Measurements from ENCODE around the gene C3orf20. TPM values are rescaled to one million over a fixed set of nuclear protein-coding genes. Genes with fewer than 3 reads are reported as not detected.

C3orf20 gene
- total RNA-seq: not detected

DNA sequence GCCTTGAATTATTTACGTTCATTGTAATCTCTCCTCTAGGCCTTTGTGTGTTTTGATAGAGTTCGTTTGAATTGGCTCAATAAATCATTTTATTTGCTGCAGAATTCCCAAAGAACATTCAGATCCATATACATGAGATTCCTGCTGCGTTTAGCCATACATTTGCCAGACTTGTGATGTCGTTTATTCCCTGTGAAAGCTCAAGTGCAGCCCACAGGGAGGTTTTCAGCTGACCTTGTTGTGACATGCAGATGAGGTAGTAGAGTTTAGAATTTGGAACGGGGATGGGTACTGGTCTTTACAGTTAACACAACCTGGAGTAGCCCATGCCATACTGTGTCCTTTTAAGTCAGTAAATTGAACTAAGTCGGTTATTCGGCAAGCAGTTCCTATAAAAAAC, at the start of gene C3orf20:
C3orf20 (plus strand) TSS at position 301 of the 400 bp plus-strand sequence. CDS start 7,573 bp downstream, outside the sequence.
- intact Hi-C loops (cut with DNase I): no loop called here
- DNase-seq (ENCODE audit: low spot score in 2 of 2): no peak
- Histone ChIP-seq H3K27me3 (no peaks in the 10 kb centered on the region), H3K36me3 (peaks cover 24 to 26% of the 10 kb centered on the region in 2 donors), H3K4me3 (no peak within 1 kb of the TSS), H3K27ac (no peak within 1 kb of the TSS), H3K4me1 (no peaks in the 10 kb centered on the region), H3K9me3 (no peaks in the 10 kb centered on the region)
- TF ChIP-seq, protein P1, sequence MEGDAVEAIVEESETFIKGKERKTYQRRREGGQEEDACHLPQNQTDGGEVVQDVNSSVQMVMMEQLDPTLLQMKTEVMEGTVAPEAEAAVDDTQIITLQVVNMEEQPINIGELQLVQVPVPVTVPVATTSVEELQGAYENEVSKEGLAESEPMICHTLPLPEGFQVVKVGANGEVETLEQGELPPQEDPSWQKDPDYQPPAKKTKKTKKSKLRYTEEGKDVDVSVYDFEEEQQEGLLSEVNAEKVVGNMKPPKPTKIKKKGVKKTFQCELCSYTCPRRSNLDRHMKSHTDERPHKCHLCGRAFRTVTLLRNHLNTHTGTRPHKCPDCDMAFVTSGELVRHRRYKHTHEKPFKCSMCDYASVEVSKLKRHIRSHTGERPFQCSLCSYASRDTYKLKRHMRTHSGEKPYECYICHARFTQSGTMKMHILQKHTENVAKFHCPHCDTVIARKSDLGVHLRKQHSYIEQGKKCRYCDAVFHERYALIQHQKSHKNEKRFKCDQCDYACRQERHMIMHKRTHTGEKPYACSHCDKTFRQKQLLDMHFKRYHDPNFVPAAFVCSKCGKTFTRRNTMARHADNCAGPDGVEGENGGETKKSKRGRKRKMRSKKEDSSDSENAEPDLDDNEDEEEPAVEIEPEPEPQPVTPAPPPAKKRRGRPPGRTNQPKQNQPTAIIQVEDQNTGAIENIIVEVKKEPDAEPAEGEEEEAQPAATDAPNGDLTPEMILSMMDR (IDR thresholded peaks at IDR 0.05): no peak

DNA sequence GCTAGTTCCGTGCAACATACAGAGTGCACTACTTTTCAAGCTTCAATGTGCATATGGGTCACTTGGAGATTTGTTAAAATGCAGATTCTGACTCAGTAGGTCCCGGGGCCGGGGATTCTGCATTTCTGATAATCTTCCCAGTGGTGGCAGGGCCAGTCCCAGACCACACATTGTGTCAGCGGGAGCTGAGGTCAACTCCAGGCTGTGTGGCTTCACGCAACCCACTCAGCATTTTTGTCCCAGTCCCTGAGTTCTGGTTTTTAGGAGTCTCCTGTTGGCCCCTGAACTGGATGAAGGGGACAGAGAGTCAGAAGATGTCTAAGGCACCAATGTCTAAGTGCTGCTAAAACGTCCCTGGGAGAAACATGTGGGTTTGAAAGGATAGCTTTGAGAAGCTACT, 49.5 kb upstream of the C3orf20 start:
- Histone ChIP-seq H3K4me3 (no peak overlapping the region), H3K4me1 (no peaks in the 10 kb centered on the region), H3K36me3 (no peaks in the 10 kb centered on the region), H3K9me3 (no peaks in the 10 kb centered on the region), H3K27ac (no peak overlapping the region), H3K27me3 (no peaks in the 10 kb centered on the region)
- TF ChIP-seq, protein P1 (IDR thresholded peaks at IDR 0.05): no peak
- intact Hi-C loops (cut with DNase I): no loop called here
- DNase-seq (ENCODE audit: low spot score in 2 of 2): no peak

DNA sequence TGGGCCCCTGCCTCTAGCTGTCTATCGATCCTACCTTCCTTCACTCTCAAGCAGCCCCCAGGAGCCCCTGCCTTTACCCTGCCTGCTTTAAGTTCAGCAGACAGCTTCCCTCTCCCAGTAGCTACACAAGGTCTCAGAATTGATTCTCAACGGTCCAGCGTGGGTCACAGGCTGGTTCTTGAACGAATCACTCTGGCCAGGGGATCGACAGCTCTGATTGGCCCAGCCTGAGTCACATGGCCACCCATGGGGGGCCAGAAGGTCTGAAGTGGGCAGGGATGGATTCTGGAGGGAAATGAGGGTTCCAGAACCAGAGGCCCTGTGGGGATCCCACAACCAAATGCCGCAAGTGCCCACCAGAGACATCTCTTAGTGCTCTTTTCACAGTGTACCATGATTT, 47.1 kb upstream of the C3orf20 start:
- H3K27ac ChIP-seq: no peak overlapping the region
- no peaks in the 10 kb centered on the region for H3K4me1 ChIP-seq
- no peak for DNase-seq (ENCODE audit: low spot score in 2 of 2)
- H3K36me3 ChIP-seq: no peaks in the 10 kb centered on the region
- no peaks in the 10 kb centered on the region for H3K9me3 ChIP-seq
- intact Hi-C loops (cut with DNase I): no loop called here
- H3K27me3 ChIP-seq: no peaks in the 10 kb centered on the region
- no peak overlapping the region for H3K4me3 ChIP-seq
- TF ChIP-seq, protein P1 (IDR thresholded peaks at IDR 0.05): no peak

DNA sequence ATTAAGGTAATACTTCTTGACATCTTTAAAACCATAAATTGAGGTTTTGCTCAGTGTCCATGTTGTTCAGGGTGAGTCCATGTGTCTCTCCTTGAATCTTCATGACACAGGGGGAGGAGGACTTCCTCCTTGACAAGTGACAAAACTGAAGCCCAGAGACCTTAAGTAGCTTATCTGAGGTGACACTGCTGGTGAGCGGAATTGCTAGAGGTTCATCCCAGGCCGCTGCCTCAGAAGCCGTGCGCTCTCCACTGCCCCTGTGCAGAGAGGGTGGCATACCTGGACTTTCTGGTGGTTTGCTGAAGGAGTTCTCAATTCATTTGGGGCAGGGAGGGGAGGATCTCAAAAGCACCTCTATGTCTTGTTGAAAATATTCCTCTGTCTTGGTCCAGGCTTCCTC, 46.5 kb upstream of the C3orf20 start:
- TF ChIP-seq, protein P1 (IDR thresholded peaks at IDR 0.05): no peak
- intact Hi-C loops (cut with DNase I): no loop called here
- Histone ChIP-seq H3K4me1 (no peaks in the 10 kb centered on the region), H3K4me3 (no peak overlapping the region), H3K9me3 (no peaks in the 10 kb centered on the region), H3K27ac (no peak overlapping the region), H3K27me3 (no peaks in the 10 kb centered on the region), H3K36me3 (no peaks in the 10 kb centered on the region)
- no peak for DNase-seq (ENCODE audit: low spot score in 2 of 2)

DNA sequence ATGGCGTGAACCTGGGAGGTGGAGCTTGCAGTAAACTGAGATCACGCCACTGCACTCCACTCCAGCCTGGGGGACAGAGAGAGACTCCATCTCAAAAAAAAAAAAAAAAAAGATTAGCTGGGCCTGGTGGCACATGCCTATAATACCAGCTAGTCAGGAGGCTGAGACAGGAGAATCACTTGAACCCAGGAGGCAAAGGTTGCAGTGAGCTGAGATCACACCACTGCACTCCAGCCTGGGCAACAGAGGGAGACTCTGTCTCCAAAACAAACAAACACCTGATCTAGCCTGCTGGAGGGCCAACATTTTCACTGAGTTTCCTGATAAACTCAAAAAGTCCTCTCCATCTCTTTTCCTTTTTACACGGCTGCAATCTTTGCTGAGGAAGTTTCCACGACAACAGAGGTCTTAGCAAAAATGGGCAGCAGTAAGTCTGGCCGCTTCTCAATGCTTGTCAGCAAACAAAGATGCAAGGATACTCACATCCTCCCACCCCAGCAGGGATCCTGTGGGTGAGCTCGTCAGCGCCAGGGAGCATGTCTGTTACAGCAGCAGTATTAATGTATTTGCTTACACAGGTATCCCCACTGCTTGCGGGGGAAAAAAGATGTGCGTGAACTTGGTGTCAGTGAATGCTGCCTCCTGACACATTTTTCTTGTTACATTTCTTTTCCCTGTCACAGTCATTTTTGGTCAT, 44.4 kb upstream of the C3orf20 start:
- TF ChIP-seq, protein P1 (IDR thresholded peaks at IDR 0.05): no peak
- intact Hi-C loops (cut with DNase I): no loop called here

More for the DNA sequence above, 44.4 kb upstream of the C3orf20 start:
- H3K4me1 ChIP-seq: no peaks in the 10 kb centered on the region
- no peak overlapping the region for H3K4me3 ChIP-seq
- H3K9me3 ChIP-seq: no peaks in the 10 kb centered on the region
- no peaks in the 10 kb centered on the region for H3K36me3 ChIP-seq
- DNase-seq (ENCODE audit: low spot score in 2 of 2): no peak
- H3K27ac ChIP-seq: no peak overlapping the region
- H3K27me3 ChIP-seq: no peaks in the 10 kb centered on the region

All from ascending aorta (tissue), 2 donors.